Bone marrow (tissue), 2 donors: Measurements from ENCODE around the gene MROH8.
"Not testable (repeated sequence)": the region's sequence is repeated elsewhere in the genome, so short reads cannot be mapped to it uniquely, and the experiment has no call there.

Source experiments
- DNase-seq, 2 donors: peaks; one replicate each; lab custom pipeline; 2025; lab: John Stamatoyannopoulos, UW

MROH8 gene

DNA sequence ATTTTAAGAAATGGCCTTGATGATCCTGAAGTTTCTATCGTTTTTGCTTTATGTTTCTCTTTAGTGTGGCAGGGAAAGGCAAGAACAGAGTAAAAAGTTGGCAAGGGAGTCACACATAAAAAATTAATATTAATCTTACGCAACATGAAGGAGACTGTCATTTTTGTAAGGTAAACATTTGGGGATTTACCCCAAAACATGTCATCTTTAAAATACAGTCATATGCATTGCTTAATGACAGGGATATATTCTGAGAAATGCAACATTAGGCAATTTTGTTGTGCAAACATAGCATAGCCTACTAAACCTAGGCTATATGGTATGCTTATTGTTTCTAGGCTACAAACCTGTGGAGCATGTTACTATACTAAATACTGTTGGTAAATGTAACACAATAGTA lies 88.9 kb downstream of the MROH8 start:
- no peak for DNase-seq

DNA sequence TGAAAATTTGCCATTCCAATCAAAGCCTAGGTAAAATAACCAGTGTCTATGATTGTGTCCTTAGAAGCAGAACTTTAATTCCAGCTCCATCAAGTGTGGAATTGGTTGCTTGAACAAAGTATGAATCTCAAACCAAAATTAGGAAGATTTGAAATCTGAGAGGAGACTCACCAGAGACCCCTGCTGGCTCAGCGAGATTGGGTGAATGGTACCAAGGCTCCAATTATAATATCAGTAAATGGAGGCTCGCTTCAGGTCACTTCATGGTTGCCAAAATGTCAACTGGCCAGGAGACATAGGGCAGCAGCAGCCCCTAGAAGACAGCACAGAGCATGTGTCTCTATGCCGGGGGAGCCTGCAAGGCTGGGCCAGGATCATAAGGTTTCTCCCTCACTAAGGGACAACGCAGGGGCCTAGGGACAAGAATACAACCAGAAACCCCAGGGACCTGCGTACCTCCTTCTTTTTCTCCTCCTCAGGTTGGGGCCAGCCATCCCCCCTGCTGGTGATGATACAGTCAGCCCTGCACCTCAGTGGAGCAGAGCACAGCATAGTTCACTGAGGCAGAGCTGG lies 97.5 kb downstream of the MROH8 start:
- no peak for DNase-seq

DNA sequence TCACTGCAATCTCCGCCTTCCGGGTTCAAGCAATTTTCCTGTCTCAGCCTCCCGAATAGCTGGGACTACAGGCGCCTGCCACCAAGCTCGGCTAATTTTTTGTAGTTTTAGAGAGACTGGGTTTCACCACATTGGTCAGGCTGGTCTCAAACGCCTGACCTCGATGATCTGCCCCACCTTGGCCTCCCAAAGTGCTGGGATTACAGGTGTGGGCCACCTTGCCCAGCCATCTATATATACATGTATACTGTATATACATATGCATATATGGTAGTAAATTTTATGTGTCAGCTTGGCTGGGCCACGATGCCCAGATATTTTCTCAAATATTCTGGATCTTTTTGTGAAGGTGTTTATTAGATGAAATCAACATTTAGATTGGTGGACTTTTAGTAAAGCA lies 102.3 kb downstream of the MROH8 start:
- no peak for DNase-seq

DNA sequence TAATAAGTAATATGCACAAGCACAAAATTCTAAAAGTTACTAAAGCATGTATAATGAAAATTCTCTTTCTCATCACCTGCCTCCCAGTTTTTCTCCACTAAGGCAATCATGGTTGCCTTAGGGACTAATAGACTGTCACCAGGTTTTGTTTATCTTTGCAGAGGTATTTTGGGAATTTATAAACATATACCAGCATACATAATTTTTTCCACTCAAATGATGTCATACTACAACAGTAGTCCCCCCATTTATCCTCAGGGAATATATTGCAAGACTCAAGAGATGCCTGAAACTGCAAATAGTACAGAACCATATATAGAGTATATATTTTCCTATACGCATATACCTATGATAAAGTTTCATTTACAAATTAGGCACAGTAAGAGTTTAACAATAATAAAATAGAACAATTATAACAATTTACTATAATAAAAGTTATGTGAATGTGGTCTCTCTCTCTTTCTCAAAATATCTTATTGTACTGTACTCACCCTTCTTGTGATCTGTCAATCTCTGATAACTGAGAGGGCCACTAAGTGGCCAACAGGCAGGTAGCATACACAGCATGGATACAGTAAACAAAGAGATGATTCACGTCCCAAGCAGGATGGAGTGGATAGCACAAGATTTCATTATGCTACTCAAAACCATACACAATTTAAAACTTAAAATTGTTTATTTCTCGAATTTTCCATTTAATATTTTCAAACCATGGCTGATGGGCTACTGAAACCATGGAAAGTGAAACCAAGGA lies 103.2 kb downstream of the MROH8 start:
- DNase-seq = no peak

DNA sequence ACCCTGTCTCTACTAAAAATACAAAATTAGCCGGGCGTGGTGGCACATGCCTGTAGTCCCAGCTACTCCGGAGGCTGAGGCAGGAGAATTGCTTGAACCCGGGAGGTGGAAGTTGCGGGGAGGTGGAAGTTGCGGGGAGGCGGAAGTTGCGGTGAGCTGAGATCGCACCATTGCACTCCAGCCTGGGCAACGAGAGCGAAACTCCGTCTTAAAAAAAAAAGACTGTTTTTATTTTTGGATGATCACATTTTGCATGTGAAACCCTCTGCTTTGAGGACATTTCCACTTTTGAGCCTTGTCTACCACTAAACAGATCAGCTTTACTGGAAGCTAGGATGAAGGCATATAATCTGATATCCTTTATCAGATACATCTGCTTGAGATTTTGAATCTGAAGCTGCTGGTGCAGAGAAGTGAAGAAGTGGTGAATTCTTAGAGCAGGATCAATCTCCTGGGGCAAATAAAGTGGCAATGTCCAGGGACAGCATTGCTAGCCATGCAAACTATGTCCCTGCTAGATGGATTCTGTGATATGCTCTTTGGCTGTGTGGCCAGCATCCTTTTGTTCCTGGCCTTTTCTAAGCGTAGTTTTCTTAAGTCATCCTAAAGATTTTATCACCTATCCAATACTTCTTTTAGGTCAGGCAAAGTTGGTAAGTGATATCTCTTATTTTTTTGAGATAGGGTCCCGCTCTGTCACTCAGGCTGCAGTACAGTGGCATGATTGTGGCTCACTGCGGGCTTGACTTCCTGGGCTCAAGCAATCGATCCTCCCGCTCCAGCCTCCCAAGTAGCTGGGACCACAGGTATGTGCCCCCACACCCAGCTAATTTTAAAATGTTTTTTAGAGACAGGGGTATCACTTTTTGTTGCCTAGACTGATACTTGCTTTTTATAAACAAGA lies 106.8 kb downstream of the MROH8 start:
- DNase-seq = no peak

DNA sequence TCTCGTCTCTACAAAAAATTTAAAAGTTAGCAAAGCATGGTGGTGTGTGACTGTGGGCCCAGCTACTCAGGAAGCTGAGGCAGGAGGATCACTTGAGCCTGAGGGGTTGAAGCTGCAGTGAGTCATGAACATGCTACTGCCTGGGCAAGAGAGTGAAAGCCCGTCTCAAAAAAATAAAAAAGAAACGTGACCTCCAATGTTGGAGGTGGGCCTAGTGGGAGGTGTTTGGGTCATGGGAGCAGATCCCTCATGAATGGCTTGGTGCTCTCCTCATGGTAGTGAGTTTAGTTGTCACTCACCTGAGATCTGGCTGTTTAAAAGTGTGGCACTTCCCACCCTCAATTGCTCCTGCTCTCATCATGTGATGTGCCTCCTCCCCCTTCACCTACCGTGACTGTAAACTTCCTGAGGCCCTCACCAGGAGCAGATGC lies 107.9 kb downstream of the MROH8 start:
- DNase-seq = no peak

DNA sequence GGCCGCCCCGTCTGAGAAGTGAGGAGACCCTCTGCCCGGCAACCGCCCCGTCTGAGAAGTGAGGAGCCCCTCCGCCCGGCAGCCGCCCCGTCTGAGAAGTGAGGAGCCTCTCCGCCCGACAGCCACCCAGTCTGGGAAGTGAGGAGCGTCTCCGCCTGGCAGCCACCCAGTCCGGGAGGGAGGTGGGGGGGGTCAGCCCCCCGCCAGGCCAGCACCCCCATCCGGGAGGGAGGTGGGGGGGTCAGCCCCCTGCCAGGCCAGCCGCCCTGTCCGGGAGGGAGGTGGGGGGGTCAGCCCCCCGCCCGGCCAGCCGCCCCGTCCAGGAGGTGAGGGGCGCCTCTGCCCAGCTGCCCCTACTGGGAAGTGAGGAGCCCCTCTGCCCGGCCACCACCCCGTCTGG lies 109.8 kb downstream of the MROH8 start:
- not testable (repeated sequence) for DNase-seq

DNA sequence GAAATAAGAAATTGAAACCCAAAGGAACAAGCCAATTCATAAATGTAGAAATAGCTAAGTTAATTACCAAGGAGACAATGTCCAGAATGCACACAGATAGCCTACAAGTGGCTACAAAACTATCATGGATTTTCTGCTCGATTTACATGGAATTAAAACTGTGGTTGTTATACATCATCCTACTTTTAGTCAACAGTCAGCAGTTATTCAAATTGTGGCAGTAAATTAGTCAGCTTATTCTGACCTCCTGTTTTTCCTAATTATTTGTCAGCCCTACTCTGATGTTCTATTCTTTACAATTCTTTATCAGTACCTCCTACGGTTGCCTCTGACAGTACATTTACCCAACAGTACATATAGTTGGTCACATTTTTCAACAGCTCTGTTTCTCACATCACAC lies 113.2 kb downstream of the MROH8 start:
- no peak for DNase-seq

DNA sequence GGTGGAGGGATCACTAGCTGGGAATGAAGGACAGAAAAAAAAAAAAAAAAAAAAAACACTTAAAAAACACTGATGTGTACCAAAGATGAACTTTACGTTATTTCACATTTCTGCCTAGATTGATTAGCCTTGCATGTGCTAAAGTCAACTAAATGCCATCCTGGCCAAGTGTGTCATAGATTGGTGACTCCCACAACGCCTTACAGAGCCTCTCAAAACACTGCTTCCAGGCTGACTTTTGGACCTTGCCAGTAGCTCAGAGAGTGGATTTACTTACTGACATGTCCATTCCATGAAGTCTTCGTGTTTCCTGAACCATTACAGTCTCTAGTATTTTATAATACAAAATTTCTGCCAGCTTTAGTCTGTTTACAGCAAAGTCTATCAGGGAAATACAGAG lies 124.1 kb downstream of the MROH8 start:
- no peak for DNase-seq

DNA sequence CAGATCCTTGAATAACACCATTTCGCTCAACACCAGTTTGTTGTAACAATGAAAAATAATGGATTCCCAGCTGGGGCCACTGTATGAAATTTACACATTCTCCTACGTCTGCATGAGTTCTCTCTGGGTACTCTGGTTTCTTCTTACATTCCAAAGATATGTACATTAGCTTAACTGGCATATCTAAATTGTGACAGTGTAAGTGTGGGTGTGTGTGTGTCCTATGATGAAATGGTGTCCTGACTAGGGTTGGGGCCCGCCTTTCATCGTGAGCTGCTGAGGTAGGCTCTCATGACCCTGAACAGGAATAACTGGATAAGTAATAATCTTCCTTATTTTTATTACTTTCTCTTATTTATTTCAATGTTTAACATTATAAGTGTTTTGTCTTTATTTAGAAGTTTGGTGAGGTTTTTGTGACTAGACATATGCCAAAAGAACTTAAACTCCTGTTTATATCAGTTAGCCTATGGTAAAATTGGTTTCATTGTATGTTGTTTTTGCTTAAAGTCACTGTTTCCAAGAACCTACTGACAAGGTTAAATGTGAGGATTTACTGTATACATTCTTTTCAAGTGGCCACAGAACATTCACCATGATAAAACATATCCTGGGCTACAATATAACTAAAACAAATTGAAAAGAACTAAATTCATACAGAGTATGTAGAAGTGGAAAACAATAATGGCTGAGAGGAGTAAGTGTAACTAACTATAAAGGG lies 126.0 kb downstream of the MROH8 start:
- no peak for DNase-seq
